Occipital lobe (tissue), 2 donors: ENCODE results near the gene TPSAB1. TPM values are rescaled to one million over a fixed set of nuclear protein-coding genes. Genes with fewer than 3 reads are reported as not detected.
"Not testable (repeated sequence)": the region's sequence is repeated elsewhere in the genome, so short reads cannot be mapped to it uniquely, and the experiment has no call there.

Source experiments
- DNase-seq: peaks from one replicate; lab custom pipeline; 2025; lab: John Stamatoyannopoulos, UW
- total RNA-seq: library from RNA; depleted of rRNA; stranded (reverse); fragments of >200 nt; gene quantifications from one replicate; pipeline ENCODE4 v1.2.3, GENCODE V29; 2014

TPSAB1 gene
- not detected for total RNA-seq

GRCh38 chr16:1240436-1240835 lies at the start of gene TPSAB1:
TSS of gene TPSAB1 (plus strand) at chr16:1240705. CDS start at chr16:1240939, 234 bp downstream.
- not testable (repeated sequence) for DNase-seq

- not testable (repeated sequence) for DNase-seq
These were observed 49.7 kb upstream of the TPSAB1 start for GRCh38 chr16:1190789-1191188.

GRCh38 chr16:1192384-1193073 lies 48.0 kb upstream of the TPSAB1 start:
- no peak for DNase-seq

- DNase-seq = peak; percentile 18
These were observed 47.2 kb upstream of the TPSAB1 start for GRCh38 chr16:1193143-1193824.

GRCh38 chr16:1193825-1194581 lies 46.5 kb upstream of the TPSAB1 start:
- DNase-seq = no peak

- DNase-seq = no peak
These were observed 45.7 kb upstream of the TPSAB1 start for GRCh38 chr16:1194665-1195392.

- DNase-seq = no peak
These were observed 45.2 kb upstream of the TPSAB1 start for GRCh38 chr16:1195393-1195666.

GRCh38 chr16:1196494-1196893 lies 44.0 kb upstream of the TPSAB1 start:
- no peak for DNase-seq

- DNase-seq = no peak
These were observed 43.2 kb upstream of the TPSAB1 start for GRCh38 chr16:1197237-1197866.

- DNase-seq = no peak
These were observed 42.3 kb upstream of the TPSAB1 start for GRCh38 chr16:1198194-1198593.

GRCh38 chr16:1198671-1199346 lies 41.7 kb upstream of the TPSAB1 start:
- not testable (repeated sequence) for DNase-seq

GRCh38 chr16:1199347-1200013 lies 41.0 kb upstream of the TPSAB1 start:
- no peak for DNase-seq

GRCh38 chr16:1200014-1200627 lies 40.4 kb upstream of the TPSAB1 start:
- DNase-seq = no peak

- no peak for DNase-seq
These were observed 39.1 kb upstream of the TPSAB1 start for GRCh38 chr16:1201444-1201843.

- no peak for DNase-seq
These were observed 38.2 kb upstream of the TPSAB1 start for GRCh38 chr16:1202274-1202673.

- no peak for DNase-seq
These were observed 35.6 kb upstream of the TPSAB1 start for GRCh38 chr16:1204933-1205332.

GRCh38 chr16:1206326-1206725 lies 34.2 kb upstream of the TPSAB1 start:
- DNase-seq = no peak

- no peak for DNase-seq
These were observed 33.7 kb upstream of the TPSAB1 start for GRCh38 chr16:1206786-1207185.

- no peak for DNase-seq
These were observed 32.2 kb upstream of the TPSAB1 start for GRCh38 chr16:1208239-1208830.
